ENCODE measurements around the gene PAGE1.
"Not testable (repeated sequence)": the region's sequence is repeated elsewhere in the genome, so short reads cannot be mapped to it uniquely, and the experiment has no call there.

The PAGE1 gene, protein sequence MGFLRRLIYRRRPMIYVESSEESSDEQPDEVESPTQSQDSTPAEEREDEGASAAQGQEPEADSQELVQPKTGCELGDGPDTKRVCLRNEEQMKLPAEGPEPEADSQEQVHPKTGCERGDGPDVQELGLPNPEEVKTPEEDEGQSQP

DNA sequence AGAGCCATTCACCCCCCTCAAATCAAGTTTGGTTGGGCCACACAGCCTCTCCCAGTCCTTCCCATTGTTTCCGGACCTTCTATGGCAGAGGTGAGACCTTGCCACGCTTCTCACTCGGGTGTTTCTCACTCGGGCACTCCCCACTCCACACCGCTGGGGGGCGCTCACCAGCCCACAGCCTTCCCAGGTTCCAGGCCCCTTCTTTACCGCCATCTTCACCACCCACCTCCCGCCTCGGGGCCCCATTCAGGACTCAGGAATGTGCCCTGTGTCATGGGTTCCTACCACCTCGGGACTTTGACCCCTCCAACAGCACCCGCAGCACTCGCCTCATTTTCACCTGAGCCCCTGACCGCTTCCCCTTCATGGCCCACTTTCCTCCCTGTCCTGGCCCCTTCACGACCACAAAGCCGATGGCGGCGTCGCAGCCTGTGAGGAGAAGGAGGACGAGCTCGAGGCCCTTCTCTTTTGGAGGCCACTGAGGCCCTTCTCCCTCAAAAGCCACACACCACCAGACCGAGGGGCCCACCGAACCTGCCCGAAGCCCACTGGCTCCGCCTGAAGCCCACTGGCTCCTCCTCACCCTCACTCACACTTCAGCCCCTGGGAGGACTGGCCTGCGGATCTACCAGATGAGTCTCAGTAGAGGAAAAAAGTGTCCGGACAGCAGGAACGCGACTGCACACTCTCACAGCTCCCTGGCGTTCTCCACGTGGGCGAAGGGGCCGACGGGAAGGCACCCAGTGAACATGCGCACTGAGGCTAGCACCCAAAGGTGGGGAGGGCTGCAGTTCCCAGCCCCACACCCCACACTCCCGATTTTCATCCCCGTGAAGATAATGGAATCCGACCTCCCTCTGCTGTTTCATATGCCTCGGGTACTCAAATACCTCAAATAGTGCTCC is at the start of gene PAGE1:
PAGE1 (minus strand) TSS at position 709 of the 905 bp plus-strand sequence. CDS start 1,214 bp downstream, outside the sequence.
- no peak for DNase-seq

- DNase-seq, result not testable (repeated sequence)
Observed at GRCh38 chrX:49741501-49741900, 45.7 kb upstream of the PAGE1 start.

DNA sequence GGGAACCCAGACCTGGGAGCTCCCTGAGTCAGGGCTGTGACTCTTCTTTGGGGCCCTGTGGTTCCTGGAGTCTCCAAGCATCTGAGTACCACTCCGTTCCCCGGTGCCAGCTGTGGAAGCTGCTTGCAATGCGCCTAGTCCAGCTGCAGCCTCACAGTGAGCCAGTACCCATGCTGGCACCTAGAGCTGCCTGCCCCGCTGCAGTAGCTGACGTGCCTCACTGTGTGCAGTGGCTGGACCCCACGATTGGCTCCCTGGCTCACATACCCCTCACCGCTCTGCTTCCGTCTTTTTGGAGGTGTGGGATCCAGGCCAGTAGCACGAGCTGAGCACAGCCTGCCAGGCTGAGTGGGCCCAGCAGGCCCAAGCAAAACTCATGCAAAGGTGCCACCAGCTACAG is 32.1 kb upstream of the PAGE1 start:
- DNase-seq, result no peak

DNA sequence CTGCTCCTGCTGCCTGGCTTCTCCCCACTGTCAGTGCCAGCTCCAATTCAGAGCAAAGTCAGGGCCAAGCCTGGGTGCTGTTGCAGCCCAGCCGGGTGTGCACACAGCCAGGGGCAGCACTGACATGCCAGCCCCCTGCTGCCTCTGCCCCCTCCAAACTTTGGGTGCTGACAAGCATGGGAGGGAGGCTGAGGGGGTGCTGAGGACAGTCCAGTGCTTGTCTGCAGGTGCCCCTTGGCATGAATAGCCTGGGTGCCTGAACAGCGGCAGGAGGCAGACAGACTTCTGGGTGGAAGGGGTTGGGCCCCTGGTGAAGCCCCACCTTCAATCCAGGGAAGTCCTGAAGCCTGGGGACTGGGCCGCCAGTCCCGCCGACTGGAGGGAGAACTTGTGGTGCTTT is 31.2 kb upstream of the PAGE1 start:
- DNase-seq, result no peak

- no peak for DNase-seq
Observed at GRCh38 chrX:49725923-49726904, 30.4 kb upstream of the PAGE1 start.

- no peak for DNase-seq
Observed at GRCh38 chrX:49725401-49725800, 29.6 kb upstream of the PAGE1 start.

DNA sequence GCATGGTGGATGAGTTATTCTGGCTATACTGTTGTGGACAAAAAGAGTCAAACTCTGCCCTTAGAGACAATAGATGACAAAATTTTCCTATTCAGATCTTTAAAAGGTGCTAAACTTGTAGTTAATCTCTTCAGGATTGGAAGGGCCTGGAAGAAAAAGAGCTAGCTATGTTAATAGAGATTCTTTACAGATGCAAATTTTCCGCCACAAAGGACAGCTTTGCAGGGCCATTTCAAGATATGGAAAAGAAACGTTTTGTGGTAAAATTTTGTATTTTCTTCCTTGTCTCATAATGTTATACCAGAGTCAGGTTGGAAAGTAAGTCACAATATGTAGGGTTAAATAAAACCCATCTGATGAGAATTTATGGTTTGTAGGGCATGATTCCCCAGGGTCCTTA is 24.3 kb upstream of the PAGE1 start:
- DNase-seq, result not testable (repeated sequence)

DNA sequence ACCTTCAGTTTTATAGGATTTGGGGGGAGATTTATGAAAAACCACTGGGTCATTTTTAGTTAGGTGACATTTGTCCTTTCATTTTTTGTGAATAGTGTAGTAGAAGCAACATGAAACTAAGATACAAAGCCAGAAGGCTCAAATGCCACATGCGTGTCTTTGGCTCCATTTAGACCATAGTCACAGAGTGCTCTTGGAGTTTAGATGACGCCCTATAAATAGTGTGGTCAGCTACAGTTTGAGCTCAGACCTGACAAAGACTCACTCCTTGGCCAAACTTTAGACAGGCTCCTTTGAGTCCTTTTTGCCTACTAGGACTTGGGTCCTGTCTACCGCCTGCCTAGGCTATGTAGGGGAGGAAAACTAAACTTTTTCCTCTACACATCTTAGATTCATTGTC is 16.8 kb upstream of the PAGE1 start:
- no peak for DNase-seq

DNA sequence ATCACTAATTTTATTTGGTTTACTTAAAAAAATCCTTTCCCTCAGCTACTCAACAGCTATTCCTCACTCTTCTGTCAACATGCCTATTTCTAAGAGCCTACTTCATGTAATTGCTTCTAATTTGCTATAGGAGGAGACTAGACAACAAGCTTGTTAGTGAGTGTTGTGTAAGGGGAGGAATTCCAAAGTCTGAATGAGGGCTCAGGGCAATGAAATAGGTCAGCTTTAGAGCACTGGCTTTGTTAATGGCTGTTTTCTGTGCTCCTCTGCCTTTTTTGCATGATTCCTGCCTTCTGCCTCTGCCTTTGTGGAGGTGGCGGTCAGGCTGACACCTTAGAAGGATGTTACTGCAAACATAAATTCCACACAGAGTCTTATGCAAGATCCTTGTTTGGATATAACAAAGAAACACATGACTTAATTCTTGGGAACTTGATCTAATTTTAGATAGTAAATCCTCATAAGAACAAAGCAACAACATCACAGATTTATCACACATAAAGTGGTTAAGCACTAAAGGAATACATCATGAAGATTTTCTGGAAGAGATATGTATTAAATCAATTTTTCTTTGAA is 15.0 kb upstream of the PAGE1 start:
- DNase-seq, result no peak

DNA sequence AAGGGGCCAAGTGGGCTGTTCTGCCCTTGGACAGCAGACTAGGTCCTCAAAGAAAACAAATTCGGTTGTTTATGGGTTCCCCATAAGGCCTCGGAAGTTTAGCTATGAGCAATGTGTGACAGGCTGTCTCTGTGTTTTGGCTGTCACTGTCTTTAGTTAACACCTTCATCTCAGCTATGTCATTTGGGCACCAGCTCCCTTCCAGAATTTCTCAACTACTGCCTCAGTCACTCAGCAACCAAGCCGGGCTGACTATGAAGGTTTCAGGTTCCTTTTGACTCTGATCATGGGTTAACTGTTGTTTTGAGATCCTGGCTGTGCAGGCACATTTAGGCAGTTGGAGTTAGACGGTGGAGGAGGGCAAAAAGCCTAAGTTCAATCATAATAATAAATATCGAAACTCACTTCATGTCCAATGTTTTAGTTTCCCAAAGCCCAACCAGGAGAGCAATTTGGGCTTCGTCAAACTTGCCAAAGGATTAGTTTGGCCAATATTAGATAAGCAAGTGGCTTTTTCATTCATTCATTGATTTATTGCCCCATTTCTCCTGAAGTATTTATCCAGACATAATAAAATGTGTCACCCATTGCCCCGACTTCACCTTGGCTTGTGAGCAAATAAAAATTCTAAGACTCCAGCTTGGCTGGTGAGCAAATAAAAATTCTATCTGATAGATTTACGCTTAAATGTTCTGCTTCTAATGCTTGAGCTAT is 9.1 kb upstream of the PAGE1 start:
- no peak for DNase-seq

DNA sequence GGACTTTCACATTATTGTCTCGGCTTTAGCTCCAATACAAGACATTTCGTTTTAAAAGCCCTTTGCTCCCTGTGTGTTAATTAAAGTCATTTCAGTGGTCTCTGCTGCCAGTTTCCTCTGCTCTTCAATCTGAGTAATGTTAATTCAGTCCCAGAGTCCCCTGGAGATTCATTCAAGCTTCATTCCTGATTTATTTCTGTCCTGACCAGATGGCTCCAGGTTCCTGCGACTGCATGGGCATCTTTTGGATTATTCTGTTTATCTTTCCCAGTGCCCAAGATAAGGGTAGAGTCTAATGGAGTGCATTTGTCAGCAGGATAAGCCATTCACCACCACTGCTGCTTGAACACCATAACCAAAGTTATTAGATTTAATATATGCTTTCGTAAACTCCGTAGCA is 6.1 kb upstream of the PAGE1 start:
- DNase-seq, result no peak

DNA sequence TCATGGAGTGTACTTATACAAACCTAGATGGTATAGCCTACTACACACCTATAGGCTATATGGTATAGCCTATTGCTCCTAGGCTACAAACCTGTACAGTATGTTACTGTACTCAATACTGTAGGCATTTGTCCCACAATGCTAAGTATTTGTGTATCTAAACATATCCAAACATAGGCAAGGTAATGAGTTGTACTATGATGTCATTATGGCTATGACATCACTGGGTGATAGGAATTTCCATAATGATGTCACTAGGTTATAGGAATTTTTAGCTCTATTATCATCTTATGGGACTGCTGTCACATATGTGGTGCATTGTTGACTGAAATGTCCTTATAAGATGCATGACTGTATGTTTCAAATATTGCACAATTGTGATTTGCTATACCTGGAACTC is 5.5 kb upstream of the PAGE1 start:
- no peak for DNase-seq

DNA sequence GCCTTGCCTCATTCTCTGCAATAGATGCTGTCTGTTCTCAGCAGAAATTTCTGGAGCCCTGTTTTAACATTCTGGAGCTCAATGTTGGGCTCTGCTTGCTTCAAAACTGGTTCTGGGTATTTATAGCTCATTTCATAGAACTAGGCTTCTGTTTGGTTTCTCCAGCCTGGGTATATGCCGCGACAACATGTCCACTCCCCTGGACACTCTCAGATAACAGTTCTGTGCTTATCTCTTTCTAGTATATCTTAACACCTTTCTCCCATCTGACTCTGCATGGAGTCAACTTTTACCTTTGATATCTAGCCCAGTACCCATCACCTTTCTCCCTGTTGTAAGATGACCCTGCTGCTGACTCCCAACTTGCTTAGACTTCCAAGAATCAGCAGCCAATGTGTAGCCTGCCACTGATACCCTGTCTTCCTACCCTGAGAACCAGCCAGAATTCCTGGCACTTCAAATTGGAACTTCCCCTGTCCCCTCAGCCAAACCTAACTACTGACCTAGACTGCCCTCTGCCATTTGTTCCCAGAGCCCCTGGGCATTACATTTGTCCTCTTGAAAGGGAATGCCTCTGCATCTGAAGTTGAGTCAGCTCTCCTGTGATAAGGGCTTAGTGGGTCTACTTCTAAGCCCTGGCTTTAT is 20.6 kb downstream of the PAGE1 start:
- no peak for DNase-seq

- no peak for DNase-seq
Observed at GRCh38 chrX:49673394-49673793, 22.4 kb downstream of the PAGE1 start.

DNA sequence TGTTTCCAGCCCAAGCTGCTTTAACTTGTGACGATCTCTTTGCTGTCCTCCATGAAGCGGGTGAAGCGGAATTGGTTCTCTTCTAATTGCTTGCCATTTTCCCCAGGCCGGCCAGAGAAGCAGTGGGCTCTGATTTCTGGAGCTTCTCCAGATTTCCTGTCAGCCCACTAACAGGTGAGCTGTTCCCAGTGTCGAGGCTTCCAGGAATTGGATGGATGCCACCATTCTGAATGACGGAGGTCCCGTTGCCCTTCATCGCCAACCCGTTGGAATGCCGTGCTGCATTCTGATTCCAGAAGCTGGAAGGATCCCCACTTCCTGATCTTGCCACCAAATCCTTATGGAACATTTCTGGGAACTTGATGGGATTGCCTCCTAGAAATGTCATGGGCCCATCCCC is 31.0 kb downstream of the PAGE1 start:
- no peak for DNase-seq

DNA sequence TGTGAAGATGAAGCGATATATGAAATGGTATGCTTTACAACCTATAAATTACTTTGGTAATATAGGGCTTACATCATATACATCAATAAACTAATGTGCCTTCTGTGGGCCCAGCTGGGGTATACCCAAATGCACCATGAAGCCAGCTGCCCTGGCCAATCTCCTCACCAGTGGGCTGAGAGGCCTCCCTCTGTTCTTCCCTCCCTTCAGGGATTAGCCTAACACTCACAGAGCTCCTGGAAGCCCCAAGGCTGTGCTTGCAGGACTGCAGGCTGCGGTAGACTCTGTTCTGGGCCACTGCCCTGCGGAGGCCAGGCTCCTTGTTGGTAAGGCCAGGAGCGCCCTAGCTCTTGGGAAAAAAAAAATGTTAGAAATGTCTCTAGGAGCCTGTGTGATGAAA is 33.9 kb downstream of the PAGE1 start:
- no peak for DNase-seq

- no peak for DNase-seq
Observed at GRCh38 chrX:49659771-49660170, 36.0 kb downstream of the PAGE1 start.

- DNase-seq, result no peak
Observed at GRCh38 chrX:49656533-49656932, 39.3 kb downstream of the PAGE1 start.

- no peak for DNase-seq
Observed at GRCh38 chrX:49644991-49645637, 50.7 kb downstream of the PAGE1 start.

Data from CD4-positive, alpha-beta T cell treated with Interleukin-12 subunit alpha and Interleukin-12 subunit beta, for 1 hour (primary cell).